NCI-H187 (cell line): Measurements from ENCODE around the gene KCNK10.

Source experiments
- DNase-seq, 2 experiments: peaks; one replicate each; lab custom pipeline; 2025; lab: John Stamatoyannopoulos, UW

Gene KCNK10

DNA sequence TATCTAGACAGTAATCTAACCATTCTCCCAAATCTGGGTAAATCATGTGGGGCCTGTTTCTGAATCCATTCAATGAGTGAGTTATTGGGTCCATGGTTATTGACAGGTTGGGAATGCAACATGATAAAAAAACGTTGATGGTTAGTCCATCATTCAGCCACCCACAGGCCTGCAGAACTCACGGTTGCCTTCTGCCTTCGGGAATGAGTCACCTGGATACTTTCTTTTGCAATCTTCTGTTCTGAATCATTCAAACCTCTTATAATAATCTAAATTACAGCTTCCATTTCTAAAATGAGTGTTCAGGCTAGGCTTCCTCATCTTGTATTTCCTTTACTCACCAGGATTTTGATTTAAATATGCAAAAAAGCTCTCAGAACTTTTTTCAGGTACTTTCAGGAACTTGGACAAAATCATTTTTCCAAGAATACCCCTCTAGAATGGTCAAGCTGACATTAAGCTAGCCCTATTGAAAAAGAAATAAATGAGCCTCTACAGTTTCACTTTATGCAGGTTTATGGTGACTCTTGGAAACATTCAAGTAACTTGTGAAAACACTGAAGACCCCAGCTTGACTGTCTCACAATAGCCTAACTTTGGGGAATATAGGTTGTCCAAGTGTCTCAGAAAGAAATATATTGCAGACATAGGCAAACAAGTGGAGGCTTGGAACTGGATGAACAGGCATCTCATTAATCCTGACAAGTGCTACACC is 94.4 kb downstream of the KCNK10 start:
- no peak for DNase-seq

DNA sequence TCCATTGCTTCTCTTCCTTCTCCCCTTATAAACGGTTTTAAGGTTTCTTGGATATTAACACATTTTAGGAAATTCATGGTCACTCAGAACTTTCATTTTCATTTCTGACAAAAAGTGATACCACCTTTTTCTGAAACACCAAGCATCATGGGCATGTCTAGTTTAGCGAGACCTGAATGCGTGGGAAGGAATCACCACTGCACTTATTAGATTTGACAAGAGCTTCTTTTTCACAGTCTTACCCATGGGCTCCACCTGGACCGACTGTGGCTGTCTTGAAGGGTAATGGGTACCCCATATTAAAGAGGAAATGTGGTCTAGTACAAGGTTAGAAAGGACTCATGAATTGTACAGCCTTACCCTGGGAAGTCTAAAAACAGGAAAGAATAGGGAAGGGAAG is 95.4 kb downstream of the KCNK10 start:
- no peak for DNase-seq

DNA sequence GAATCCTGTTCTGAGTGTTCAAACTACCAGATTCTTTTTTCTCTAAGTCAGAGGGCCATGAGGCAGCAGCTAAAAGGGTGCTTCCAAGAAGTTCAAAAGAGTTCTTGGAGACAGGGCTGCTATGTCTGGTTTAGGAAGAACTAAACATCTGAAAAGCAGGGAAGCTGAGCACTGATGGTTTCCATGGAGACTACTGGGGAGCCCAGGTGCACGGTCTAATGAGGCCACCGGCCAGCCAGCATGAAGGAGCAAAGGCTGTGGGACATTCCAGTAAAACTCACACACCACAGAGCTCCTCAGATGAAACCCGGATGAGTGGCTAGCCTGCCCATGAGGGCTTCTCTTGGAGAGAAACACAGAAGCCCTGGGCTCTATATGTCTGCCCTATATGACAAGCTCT is 97.3 kb downstream of the KCNK10 start:
- DNase-seq, result no peak

GRCh38 chr14:88218119-88218915 is 104.8 kb downstream of the KCNK10 start:
- DNase-seq, result no peak

DNA sequence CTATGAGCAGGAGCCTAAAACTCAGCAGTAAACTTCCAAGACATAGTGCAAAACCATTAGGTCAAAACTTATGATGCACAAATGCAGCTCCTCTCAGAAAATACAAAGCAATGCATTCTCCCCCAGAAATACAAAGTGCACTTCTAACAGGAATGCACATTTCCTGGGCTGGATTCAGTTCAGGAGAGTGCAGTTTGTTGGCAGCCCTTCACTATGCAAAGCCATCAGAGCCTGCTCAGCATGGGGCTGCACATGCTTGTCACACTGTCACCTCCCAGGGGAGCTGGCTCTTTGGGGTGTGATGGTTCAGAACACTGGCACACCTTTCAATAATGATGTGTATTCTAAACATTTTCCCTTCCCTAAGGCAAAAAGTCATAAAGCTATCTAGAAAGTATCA is 110.4 kb downstream of the KCNK10 start:
- no peak for DNase-seq

DNA sequence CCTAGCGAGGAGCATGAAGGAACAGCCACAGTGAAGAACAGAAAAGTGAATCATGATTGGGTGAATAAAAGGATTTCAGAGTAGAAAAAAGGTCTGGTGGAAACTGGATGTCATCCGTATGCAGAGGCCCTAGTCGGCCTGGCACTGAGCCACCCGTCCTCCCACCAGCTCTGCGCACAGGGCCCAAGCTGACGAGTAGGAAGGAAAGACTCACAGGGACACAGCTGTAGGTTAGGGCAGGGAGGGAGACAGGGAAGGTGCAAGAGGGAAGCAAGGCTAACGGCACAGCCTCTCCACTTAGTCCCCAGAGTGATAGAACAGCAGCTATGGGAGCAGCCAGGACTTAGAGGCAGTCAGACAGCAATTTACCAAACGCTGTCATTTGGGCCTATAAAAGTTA is 112.6 kb downstream of the KCNK10 start:
- DNase-seq, result no peak

- no peak for DNase-seq
These were observed 113.8 kb downstream of the KCNK10 start for GRCh38 chr14:88209273-88209672.

GRCh38 chr14:88208858-88209257 is 114.2 kb downstream of the KCNK10 start:
- DNase-seq, result no peak

GRCh38 chr14:88204221-88204620 is 118.8 kb downstream of the KCNK10 start:
- no peak for DNase-seq

- DNase-seq, result no peak
These were observed 119.8 kb downstream of the KCNK10 start for GRCh38 chr14:88203291-88203690.

GRCh38 chr14:88202286-88202685 is 120.8 kb downstream of the KCNK10 start:
- DNase-seq, result no peak

DNA sequence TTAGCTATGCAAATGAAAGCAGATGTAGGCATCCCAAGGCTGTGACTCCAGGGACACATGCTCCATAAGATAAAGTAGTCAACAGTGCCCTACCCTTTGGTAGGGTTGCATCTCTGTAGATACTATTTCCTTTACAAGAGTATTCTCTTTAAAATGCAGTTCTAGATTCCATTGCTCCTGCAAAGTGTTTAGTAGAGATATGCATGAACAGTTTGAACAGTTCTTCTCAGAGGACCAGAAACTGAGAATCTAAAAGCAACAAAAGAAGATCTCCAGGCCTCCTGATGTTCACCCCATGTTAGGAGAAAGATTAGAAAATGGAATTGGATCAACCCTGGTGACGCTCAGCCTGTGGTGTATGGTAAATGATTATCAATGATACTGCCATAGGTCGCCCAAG is 121.2 kb downstream of the KCNK10 start:
- no peak for DNase-seq

GRCh38 chr14:88199882-88200281 is 123.2 kb downstream of the KCNK10 start:
- no peak for DNase-seq

GRCh38 chr14:88198446-88198845 is 124.6 kb downstream of the KCNK10 start:
- peak; percentile 61 to 68 for DNase-seq

- no peak for DNase-seq
These were observed 126.1 kb downstream of the KCNK10 start for GRCh38 chr14:88196925-88197324.

DNA sequence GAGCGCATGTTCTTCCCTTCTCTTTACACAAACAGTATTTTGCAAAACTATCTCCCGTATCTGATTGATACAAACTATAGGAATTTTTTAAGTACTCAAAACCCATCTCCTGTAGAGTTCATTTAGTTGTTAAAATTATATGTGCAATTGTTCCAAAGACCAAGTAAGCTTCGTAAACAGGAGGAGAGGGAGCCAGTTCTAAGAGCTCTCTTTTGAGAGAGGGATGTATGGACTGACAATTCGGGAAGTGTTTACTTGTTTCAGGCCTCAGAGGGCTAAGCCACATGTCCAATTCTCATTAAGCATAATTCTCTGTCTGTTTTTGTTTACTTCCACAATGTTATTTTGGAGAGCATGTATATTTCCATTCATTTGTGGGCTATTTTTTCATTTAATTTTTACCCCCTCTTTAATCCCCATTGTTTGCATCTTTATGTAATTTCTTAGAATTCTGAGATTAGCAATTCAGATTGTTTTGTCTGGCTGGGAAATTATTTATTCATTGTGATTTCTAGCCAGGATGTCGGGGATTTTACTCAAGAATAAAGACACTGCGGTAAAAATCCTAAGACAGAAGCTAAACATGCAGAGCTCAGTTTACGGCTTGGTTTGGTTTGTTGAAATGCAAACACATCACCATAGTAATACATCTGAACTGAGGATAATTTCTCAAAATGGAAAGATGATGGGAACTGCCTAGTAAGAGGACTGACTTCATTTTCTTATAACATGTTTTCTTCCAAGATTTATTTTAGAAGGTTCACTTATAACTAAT is 126.8 kb downstream of the KCNK10 start:
- DNase-seq, result no peak

DNA sequence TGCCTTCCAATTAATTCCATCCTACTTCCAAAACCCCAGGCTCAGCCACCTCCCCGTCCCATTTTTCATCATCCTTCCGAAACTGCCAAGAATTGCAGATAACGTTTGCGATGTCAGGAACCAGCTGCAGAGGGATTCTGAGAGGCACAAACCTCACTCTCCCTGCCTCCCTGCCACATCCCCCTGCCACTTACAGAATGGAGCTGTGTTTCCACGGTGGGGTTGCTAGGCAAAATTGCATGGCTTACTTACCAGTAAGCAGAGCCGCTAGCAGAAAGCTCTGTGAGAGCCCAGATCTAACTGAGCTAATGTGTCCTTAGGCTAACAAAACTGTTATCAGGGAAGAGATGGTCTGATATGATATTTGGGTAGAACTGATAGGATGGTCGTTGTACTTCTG is 127.4 kb downstream of the KCNK10 start:
- no peak for DNase-seq

- no peak for DNase-seq
These were observed 128.5 kb downstream of the KCNK10 start for GRCh38 chr14:88194531-88194930.

DNA sequence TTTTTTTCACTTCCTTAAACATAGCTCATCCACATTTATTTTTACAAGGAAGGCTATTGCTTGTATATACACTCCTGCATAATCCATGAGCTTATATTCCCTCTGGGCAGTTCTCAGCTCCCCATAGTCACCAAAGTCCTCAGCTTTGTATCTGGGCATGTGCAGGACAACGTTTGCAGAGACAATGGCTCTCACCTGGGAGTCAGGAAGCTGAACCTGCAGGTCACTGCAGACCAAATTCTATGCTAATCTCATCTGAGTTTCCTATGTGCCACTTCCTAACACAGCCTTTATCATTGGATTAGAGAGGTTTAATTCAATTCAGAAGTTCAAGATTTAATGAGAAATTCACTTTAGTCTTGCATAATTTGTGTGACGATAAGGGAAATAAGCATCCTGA is 131.5 kb downstream of the KCNK10 start:
- no peak for DNase-seq

DNA sequence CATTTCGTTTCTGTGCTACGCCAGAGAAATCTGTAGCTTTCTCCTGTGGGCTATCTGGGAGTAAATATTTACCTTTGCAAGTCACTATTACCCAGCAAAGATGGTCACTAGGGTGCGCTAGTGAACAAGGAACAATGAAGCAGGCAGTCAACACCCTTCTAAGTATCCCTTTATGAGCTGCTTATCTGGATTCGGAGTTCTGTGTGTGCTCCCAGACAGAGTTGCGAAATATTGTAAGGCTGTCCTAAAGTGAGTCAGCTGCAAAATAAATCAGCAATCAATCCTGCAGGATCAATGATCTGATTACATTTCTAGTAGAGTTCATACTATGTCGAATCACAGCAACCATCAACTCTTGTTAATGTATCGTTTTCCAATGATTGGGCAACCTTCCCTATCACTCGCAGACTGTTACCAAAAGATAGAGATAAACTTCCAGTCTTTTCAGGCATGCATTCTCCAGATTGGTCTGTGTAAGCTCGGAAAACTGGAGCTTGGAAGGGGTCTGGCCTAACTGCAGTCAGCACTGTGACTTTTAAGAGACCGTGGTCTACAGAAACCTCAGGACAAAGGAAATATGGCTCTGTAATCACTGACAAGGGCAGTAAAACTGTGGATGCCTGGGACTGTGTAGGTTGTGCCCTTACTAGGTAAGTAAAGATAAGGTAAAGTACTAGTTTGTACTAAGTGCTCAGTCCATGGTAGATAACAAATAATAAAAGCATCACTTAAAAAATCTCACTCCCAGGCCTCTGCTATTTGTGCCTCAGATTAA is 133.5 kb downstream of the KCNK10 start:
- peak; percentile 85 to 89 for DNase-seq

- DNase-seq, result no peak
These were observed 134.2 kb downstream of the KCNK10 start for GRCh38 chr14:88188745-88189416.
